GM12878 (cell line): ENCODE measurements around the gene KAT14. TPM values are rescaled to one million over a fixed set of nuclear protein-coding genes. Genes with fewer than 3 reads are reported as not detected.
A peak's percentile ranks its signal among the peaks of the same experiment; 100 is the strongest.

ENCODE experiments used
- ATAC-seq: fragments of 200-7000 bp; cut with Tn5 transposase; 3 replicates; pipeline ENCODE4 v1.9.1; 2020; ENCODE audit warnings: mild to moderate bottlenecking, moderate library complexity
- BruUV-seq: library from RNA; stranded (reverse); fragments of 400-500 nt; replicated peaks from 2 replicates; lab custom pipeline; 2021; lab: Mats Ljungman, UMichigan
- CTCF ChIA-PET: fragments of 300-600 bp; sonication (Branson Sonifier 250); formaldehyde crosslinking; extraction: SDS; loops from one replicate; lab custom pipeline; 2021; ENCODE audit warnings: inconsistent platforms; lab: Yijun Ruan, JAX
- POLR2A ChIA-PET: fragments of 350-600 bp; formaldehyde crosslinking; extraction: SDS; loops from one replicate; lab custom pipeline; 2021; ENCODE audit warnings: inconsistent platforms; lab: Charles Lee
- RAD21 ChIA-PET: fragments of 300-600 bp; sonication (Branson Sonifier 250); formaldehyde crosslinking; loops from one replicate; lab custom pipeline; 2023; ENCODE audit warnings: antibody characterized with exemption; ENCODE audit not compliant: unreplicated experiment; lab: Charles Lee
- SMC1A ChIA-PET: fragments of 300-600 bp; sonication (Branson Sonifier 250); formaldehyde crosslinking; loops from one replicate; lab custom pipeline; 2023; ENCODE audit not compliant: unreplicated experiment, uncharacterized antibody; lab: Charles Lee
- DNase-seq: peaks from one replicate; pipeline ENCODE4 v3.0.0-alpha.2; 2011; ENCODE audit warnings: low read depth, low spot score
- FAIRE-seq: peaks from 3 replicates; lab custom pipeline; 2011; peaks lifted over from hg19 to GRCh38; lab: Jason Lieb, UNC
- H2AFZ ChIP-seq: 2 replicates; pipeline ENCODE4 v1.6.0; 2011; ENCODE audit warnings: low read depth, low read length, control low read depth; ENCODE audit not compliant: control insufficient read depth
- H3K27ac ChIP-seq: 2 replicates; pipeline ENCODE4 v1.5.1; 2011; ENCODE audit warnings: control low read depth; ENCODE audit not compliant: control insufficient read depth, insufficient read depth
- H3K27me3 ChIP-seq, 2 experiments: replicated peaks in 1 of 2; 2 replicates each; pipeline versions ENCODE4 v1.6.0 to v1.6.1; 2011; ENCODE audit warnings: low read length in 1 of 2; ENCODE audit not compliant: control insufficient read depth in 2 of 2, insufficient read depth in 2 of 2
- H3K36me3 ChIP-seq, 2 experiments: 2 replicates each; pipeline ENCODE4 v1.5.1; 2011; ENCODE audit warnings: low read length in 1 of 2; ENCODE audit not compliant: control insufficient read depth in 2 of 2, insufficient read depth in 2 of 2
- H3K4me1 ChIP-seq: 2 replicates; pipeline ENCODE4 v1.6.1; 2011; ENCODE audit warnings: mild to moderate bottlenecking, low read length, moderate library complexity, mixed read lengths; ENCODE audit not compliant: control insufficient read depth, insufficient read depth
- H3K4me2 ChIP-seq: 2 replicates; pipeline ENCODE4 v1.6.0; 2011; ENCODE audit warnings: control low read depth; ENCODE audit not compliant: control insufficient read depth, insufficient read depth
- H3K4me3 ChIP-seq: fragments of 200-600 bp; sonication (generic); 2 replicates; pipeline ENCODE4 v1.5.1; 2016
- H3K79me2 ChIP-seq: 2 replicates; pipeline ENCODE4 v1.6.0; 2011; ENCODE audit warnings: low read length; ENCODE audit not compliant: control insufficient read depth, insufficient read depth
- H3K9ac ChIP-seq: 2 replicates; pipeline ENCODE4 v1.8.0; 2011; ENCODE audit warnings: low read length, control low read depth, mixed read lengths; ENCODE audit not compliant: control insufficient read depth, insufficient read depth
- H3K9me3 ChIP-seq: replicated peaks from 3 replicates; pipeline ENCODE4 v1.5.1; 2011; ENCODE audit warnings: mild to moderate bottlenecking, low read length; ENCODE audit not compliant: control insufficient read depth, insufficient read depth
- H4K20me1 ChIP-seq: 2 replicates; pipeline ENCODE4 v1.6.0; 2011; ENCODE audit not compliant: control insufficient read depth, insufficient read depth
- GABPA ChIP-seq: IDR thresholded peaks from 2 replicates; pipeline ENCODE4 v1.6.1; 2014; ENCODE audit warnings: antibody characterized with exemption, low read depth, mild to moderate bottlenecking, inconsistent platforms
- MYB ChIP-seq: fragments of 150-350 bp; IDR thresholded peaks from 2 replicates; pipeline ENCODE4 v1.6.1; 2014; ENCODE audit warnings: mild to moderate bottlenecking, low read depth, low read length, borderline replicate concordance
- ZNF274 ChIP-seq: IDR thresholded peaks from one replicate; pipeline ENCODE4 v1.8.0; 2011; ENCODE audit not compliant: insufficient read length, insufficient read depth
- WGBS: methylation state at CpG from one replicate; pipeline ENCODE4 v1.1.6; 2016; ENCODE audit warnings: low lambda C conversion rate; ENCODE audit not compliant: insufficient replicate concordance, insufficient coverage; ENCODE audit errors: missing lambda C conversion rate; 5-methylcytosine and 5-hydroxymethylcytosine counted together
- in situ Hi-C: fragments of 300-500 bp; cut with MboI; formaldehyde crosslinking; loops from 9 replicates; pipeline ENCODE4 v1.14.3; 2018; ENCODE audit warnings: mixed read lengths
- intact Hi-C: fragments of 100-400 bp; cut with micrococcal nuclease; formaldehyde crosslinking; loops from one replicate; pipeline ENCODE4 v1.14.2; 2022; ENCODE audit not compliant: unreplicated experiment
- polyA plus RNA-seq, 11 experiments: library from polyadenylated mRNA; depleted of rRNA in 4 of 11; unstranded in 6 of 11; stranded (reverse) in 5 of 11; fragments of >200 nt; fragmentation: Nextera tagmentation in 4 of 11; fragmentation: Illumina TruSeq in 1 of 11; extraction: Ambion mirVana in 4 of 11; extraction: Trizol in 1 of 11; gene quantifications; 1 replicate in 1 of 11; 2 replicates in 10 of 11; pipeline versions ENCODE4 v1.2.1 to v1.2.3, GENCODE V29; 2011 to 2016; ENCODE audit warnings: inconsistent platforms in 2 of 11, missing spikeins in 2 of 11, low read depth in 1 of 11
- total RNA-seq, 4 experiments: library from RNA; depleted of rRNA in 3 of 4; stranded (reverse); fragments of >200 nt in 3 of 4; fragmentation: Illumina TruSeq in 1 of 4; extraction: Trizol in 1 of 4; gene quantifications; 2 replicates each; pipeline versions ENCODE4 v1.2.1 to v1.2.3, GENCODE V29; 2013 to 2021
- TF ChIP-seq, protein P1 (sequence below): fragments of 450-650 bp; IDR thresholded peaks from 2 replicates; pipeline ENCODE4 v1.6.1; 2016; ENCODE audit warnings: mild to moderate bottlenecking, moderate library complexity, borderline replicate concordance

The KAT14 gene
- total and polyA plus RNA-seq, 10 of the 15 experiments (the other 5 are each of a cell fraction or from before 2014, with no cell fraction given), result 4.0 to 19.9 (median 13.9) TPM

DNA sequence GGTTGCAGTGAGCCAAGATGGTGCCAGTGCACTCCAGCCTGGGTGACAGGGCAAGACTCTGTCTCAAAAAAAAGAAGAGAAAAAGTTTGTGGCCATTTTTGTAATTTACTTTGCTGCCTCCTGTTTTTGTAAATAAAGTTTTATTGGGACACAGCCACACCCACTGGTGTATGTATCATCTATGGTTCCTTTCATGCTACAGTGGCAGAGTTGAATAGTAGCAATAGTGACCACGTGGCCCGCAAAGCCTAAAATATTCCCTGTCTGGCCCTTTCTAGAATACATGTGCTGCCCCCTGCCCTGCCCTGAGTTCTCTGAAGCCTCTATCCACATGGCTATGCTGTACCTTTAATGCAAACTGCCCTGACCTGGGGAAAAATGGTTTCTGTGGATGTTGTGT, 75.3 kb downstream of the KAT14 start:
- intact Hi-C loops, result no loop called here
- BruUV-seq, result no TSS peak
- Histone ChIP-seq H2AFZ (no peak overlapping the region), H3K9me3 (peaks cover 2% of the 10 kb centered on the region; the same call in 1 of the 3 replicates), H3K27me3 (no peaks in the 10 kb centered on the region), H3K4me3 (no peak overlapping the region), H3K4me1 (no peaks in the 10 kb centered on the region), H3K9ac (no peak overlapping the region), H3K79me2 (no peaks in the 10 kb centered on the region), H3K36me3 (no peaks in the 10 kb centered on the region), H3K4me2 (no peak overlapping the region), H3K27ac (no peak overlapping the region)
- POLR2A ChIA-PET, result no interaction called here
- FAIRE-seq (no peak), ATAC-seq (no peak), DNase-seq (no peak)
- 41% methylated on average over 2 of the region's 2 CpGs for WGBS
- SMC1A ChIA-PET, result no interaction called here
- TF ChIP-seq ZNF274, result no peak
- TF ChIP-seq, protein P1, sequence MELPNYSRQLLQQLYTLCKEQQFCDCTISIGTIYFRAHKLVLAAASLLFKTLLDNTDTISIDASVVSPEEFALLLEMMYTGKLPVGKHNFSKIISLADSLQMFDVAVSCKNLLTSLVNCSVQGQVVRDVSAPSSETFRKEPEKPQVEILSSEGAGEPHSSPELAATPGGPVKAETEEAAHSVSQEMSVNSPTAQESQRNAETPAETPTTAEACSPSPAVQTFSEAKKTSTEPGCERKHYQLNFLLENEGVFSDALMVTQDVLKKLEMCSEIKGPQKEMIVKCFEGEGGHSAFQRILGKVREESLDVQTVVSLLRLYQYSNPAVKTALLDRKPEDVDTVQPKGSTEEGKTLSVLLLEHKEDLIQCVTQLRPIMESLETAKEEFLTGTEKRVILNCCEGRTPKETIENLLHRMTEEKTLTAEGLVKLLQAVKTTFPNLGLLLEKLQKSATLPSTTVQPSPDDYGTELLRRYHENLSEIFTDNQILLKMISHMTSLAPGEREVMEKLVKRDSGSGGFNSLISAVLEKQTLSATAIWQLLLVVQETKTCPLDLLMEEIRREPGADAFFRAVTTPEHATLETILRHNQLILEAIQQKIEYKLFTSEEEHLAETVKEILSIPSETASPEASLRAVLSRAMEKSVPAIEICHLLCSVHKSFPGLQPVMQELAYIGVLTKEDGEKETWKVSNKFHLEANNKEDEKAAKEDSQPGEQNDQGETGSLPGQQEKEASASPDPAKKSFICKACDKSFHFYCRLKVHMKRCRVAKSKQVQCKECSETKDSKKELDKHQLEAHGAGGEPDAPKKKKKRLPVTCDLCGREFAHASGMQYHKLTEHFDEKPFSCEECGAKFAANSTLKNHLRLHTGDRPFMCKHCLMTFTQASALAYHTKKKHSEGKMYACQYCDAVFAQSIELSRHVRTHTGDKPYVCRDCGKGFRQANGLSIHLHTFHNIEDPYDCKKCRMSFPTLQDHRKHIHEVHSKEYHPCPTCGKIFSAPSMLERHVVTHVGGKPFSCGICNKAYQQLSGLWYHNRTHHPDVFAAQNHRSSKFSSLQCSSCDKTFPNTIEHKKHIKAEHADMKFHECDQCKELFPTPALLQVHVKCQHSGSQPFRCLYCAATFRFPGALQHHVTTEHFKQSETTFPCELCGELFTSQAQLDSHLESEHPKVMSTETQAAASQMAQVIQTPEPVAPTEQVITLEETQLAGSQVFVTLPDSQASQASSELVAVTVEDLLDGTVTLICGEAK, result peak; percentile 48; the same call in 1 of the 2 replicates
- TF ChIP-seq GABPA, result no peak
- TF ChIP-seq MYB, result no peak
- TF ChIP-seq, all 136 proteins: peak for 1
- ChIA-PET RAD21 (no interaction called here), CTCF (no interaction called here)
- H4K20me1 ChIP-seq, result no peaks in the 10 kb centered on the region
- in situ Hi-C loops, result no loop called here
